LNCAP (cell line): ENCODE measurements around the gene TPI1.

Experiments used
- CTCF ChIP-seq: fragments of 450-650 bp; IDR thresholded peaks from 2 replicates; pipeline ENCODE4 v1.5.1; 2017; ENCODE audit warnings: mild to moderate bottlenecking

TPI1 gene

GRCh38 chr12:6887460-6887859 lies 20.1 kb downstream of the TPI1 start:
- no peak for TF ChIP-seq CTCF

GRCh38 chr12:6888360-6888759 lies 21.0 kb downstream of the TPI1 start:
- no peak for TF ChIP-seq CTCF

GRCh38 chr12:6890789-6891645 lies 23.7 kb downstream of the TPI1 start:
- TF ChIP-seq CTCF, result peak; percentile 89

- TF ChIP-seq CTCF, result no peak
Observed at GRCh38 chr12:6891646-6892001, 24.3 kb downstream of the TPI1 start.

- TF ChIP-seq CTCF, result no peak
Observed at GRCh38 chr12:6894321-6894720, 27.0 kb downstream of the TPI1 start.

- TF ChIP-seq CTCF, result no peak
Observed at GRCh38 chr12:6896846-6897435, 29.6 kb downstream of the TPI1 start.

- no peak for TF ChIP-seq CTCF
Observed at GRCh38 chr12:6899427-6899826, 32.1 kb downstream of the TPI1 start.
